ENCODE measurements around the gene TTC3. TPM values are rescaled to one million over a fixed set of nuclear protein-coding genes. Genes with fewer than 3 reads are reported as not detected.

TTC3 gene
- polyA plus RNA-seq, 1 donor from 2014 or later = 332 TPM

DNA sequence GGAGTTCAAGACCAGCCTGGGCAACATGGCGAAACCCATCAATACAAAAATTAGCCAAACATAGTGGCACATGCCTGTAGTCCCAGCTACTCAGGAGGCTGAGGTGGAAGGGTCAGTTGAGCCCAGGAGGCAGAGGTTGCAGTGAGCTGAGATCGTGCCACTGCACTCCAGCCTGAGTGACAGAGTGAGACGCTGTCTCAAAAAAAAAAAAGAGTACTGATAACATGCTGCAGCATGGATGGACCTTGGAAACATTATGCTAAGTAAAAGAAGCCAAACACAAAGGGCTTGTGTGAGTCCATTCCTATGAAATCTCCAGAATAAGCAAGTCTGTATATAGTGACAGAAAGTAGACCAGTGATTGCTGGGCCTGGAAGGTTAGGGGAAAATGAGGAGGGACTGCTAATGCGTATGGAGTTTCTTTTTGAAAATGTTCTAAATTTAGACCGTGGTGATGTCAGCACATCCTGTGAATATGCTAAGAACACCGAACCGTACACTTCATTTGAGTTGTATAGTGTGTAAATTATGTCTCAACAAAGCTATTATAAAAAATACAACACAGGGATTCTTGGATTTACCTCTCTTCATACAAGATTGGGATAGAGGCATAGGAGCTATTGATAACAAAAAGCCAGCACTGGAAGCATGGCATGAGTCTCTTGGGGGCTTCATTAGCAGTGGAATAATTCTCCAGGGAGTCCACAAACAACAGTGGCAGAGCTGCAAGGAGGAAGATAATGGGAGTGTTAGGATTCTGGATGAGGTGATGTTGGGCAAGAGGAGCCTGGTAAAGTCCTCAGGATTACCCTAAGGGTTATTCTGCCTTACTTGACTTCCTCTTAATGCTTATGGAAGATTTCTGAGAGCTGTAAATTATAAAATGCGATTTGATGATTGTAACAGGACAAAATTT lies 73.5 kb downstream of the TTC3 start:
- Histone ChIP-seq H2AFZ (ENCODE audit: low read depth, low read length) (no peak overlapping the region), H3K27me3 (ENCODE audit: insufficient read depth, low read depth, low read length) (no peaks in the 10 kb centered on the region), H3K36me3 (ENCODE audit: insufficient read depth, low read length) (peaks cover 8% of the 10 kb centered on the region), H3K9ac (ENCODE audit: low read length) (no peak overlapping the region), H3K9me2 (ENCODE audit: insufficient read depth, low read length) (no peaks in the 10 kb centered on the region), H3F3A (ENCODE audit: insufficient read depth, low read length, poor library complexity, severe bottlenecking) (no peaks in the 10 kb centered on the region), H4K20me1 (ENCODE audit: insufficient read depth) (no peaks in the 10 kb centered on the region), H3K27ac (ENCODE audit: low read length) (no peak overlapping the region), H3K4me2 (ENCODE audit: low read length) (no peak overlapping the region), H3K79me2 (replicated peaks; ENCODE audit: insufficient read depth, low read length) (no peaks in the 10 kb centered on the region), H3K9me3 (ENCODE audit: low read length) (no peaks in the 10 kb centered on the region), H3K4me3 (ENCODE audit: low read length) (no peak overlapping the region)
- TF ChIP-seq EP300 (conservative IDR thresholded peaks at IDR 0.05; ENCODE audit: poor library complexity, severe bottlenecking) (no peak), TAF1 (IDR thresholded peaks at IDR 0.05; ENCODE audit: low read depth) (no peak), SMC3 (conservative IDR thresholded peaks at IDR 0.05; ENCODE audit: poor library complexity) (no peak), POLR2AphosphoS5 (IDR thresholded peaks at IDR 0.05) (no peak), MXI1 (conservative IDR thresholded peaks at IDR 0.05; ENCODE audit: poor library complexity, severe bottlenecking) (no peak)

DNA sequence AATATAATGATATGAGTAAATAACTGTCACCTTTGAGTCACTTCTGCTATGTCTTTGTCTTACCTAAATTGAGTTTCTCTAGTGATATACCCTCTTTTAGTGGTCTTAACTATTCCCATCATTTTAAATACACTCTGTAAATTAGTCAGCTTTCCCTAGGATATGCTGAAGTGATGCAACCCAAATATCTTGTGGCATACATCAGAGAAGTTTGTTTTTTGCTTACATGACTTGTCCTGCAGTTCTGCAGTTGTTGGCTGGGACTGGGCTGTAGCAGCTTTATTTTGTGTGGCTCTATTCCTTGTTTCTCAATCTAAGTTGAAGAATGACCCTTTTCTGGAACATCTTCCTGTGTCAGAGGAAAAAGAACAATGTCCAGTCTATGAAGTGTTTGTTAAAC lies 76.4 kb downstream of the TTC3 start:
- no peak for TF ChIP-seq RAD21 (conservative IDR thresholded peaks at IDR 0.05)
- TF ChIP-seq, protein P1, sequence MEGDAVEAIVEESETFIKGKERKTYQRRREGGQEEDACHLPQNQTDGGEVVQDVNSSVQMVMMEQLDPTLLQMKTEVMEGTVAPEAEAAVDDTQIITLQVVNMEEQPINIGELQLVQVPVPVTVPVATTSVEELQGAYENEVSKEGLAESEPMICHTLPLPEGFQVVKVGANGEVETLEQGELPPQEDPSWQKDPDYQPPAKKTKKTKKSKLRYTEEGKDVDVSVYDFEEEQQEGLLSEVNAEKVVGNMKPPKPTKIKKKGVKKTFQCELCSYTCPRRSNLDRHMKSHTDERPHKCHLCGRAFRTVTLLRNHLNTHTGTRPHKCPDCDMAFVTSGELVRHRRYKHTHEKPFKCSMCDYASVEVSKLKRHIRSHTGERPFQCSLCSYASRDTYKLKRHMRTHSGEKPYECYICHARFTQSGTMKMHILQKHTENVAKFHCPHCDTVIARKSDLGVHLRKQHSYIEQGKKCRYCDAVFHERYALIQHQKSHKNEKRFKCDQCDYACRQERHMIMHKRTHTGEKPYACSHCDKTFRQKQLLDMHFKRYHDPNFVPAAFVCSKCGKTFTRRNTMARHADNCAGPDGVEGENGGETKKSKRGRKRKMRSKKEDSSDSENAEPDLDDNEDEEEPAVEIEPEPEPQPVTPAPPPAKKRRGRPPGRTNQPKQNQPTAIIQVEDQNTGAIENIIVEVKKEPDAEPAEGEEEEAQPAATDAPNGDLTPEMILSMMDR (IDR thresholded peaks at IDR 0.05; ENCODE audit: poor library complexity, severe bottlenecking) = no peak
- TF ChIP-seq POLR2AphosphoS5 (IDR thresholded peaks at IDR 0.05) = no peak
- TF ChIP-seq SMC3 (conservative IDR thresholded peaks at IDR 0.05; ENCODE audit: poor library complexity) = no peak
- TF ChIP-seq EZH2 (IDR thresholded peaks at IDR 0.05; ENCODE audit: borderline replicate concordance, insufficient read depth, low read length, poor library complexity, severe bottlenecking) = no peak
- TF ChIP-seq TAF1 (IDR thresholded peaks at IDR 0.05; ENCODE audit: low read depth) = no peak
- TF ChIP-seq, protein P2, sequence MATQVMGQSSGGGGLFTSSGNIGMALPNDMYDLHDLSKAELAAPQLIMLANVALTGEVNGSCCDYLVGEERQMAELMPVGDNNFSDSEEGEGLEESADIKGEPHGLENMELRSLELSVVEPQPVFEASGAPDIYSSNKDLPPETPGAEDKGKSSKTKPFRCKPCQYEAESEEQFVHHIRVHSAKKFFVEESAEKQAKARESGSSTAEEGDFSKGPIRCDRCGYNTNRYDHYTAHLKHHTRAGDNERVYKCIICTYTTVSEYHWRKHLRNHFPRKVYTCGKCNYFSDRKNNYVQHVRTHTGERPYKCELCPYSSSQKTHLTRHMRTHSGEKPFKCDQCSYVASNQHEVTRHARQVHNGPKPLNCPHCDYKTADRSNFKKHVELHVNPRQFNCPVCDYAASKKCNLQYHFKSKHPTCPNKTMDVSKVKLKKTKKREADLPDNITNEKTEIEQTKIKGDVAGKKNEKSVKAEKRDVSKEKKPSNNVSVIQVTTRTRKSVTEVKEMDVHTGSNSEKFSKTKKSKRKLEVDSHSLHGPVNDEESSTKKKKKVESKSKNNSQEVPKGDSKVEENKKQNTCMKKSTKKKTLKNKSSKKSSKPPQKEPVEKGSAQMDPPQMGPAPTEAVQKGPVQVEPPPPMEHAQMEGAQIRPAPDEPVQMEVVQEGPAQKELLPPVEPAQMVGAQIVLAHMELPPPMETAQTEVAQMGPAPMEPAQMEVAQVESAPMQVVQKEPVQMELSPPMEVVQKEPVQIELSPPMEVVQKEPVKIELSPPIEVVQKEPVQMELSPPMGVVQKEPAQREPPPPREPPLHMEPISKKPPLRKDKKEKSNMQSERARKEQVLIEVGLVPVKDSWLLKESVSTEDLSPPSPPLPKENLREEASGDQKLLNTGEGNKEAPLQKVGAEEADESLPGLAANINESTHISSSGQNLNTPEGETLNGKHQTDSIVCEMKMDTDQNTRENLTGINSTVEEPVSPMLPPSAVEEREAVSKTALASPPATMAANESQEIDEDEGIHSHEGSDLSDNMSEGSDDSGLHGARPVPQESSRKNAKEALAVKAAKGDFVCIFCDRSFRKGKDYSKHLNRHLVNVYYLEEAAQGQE (IDR thresholded peaks at IDR 0.05; ENCODE audit: borderline replicate concordance) = no peak
- no peak for TF ChIP-seq MXI1 (conservative IDR thresholded peaks at IDR 0.05; ENCODE audit: poor library complexity, severe bottlenecking)
- no peak for TF ChIP-seq EP300 (conservative IDR thresholded peaks at IDR 0.05; ENCODE audit: poor library complexity, severe bottlenecking)
- no peak overlapping the region for H3K4me2 ChIP-seq (ENCODE audit: low read length)
- no peak overlapping the region for H2AFZ ChIP-seq (ENCODE audit: low read depth, low read length)
- H3K36me3 ChIP-seq (ENCODE audit: insufficient read depth, low read length) = peaks cover 17% of the 10 kb centered on the region
- no peaks in the 10 kb centered on the region for H3K9me3 ChIP-seq (ENCODE audit: low read length)
- no peaks in the 10 kb centered on the region for H3K9me2 ChIP-seq (ENCODE audit: insufficient read depth, low read length)
- H3K79me2 ChIP-seq (replicated peaks; ENCODE audit: insufficient read depth, low read length) = no peaks in the 10 kb centered on the region
- no peaks in the 10 kb centered on the region for H3K27me3 ChIP-seq (ENCODE audit: insufficient read depth, low read depth, low read length)
- no peak overlapping the region for H3K27ac ChIP-seq (ENCODE audit: low read length)
- H3K4me3 ChIP-seq (ENCODE audit: low read length) = no peak overlapping the region
- H3F3A ChIP-seq (ENCODE audit: insufficient read depth, low read length, poor library complexity, severe bottlenecking) = no peaks in the 10 kb centered on the region
- H4K20me1 ChIP-seq (ENCODE audit: insufficient read depth) = no peaks in the 10 kb centered on the region
- H3K9ac ChIP-seq (ENCODE audit: low read length) = no peak overlapping the region

Data from neural cell (in vitro differentiated cells).